ENCODE measurements around the gene TCIRG1.

The TCIRG1 gene

GRCh38 chr11:68041617-68042218 is 2.9 kb downstream of the TCIRG1 start:
- Histone ChIP-seq H3K9ac (ENCODE audit: low read depth, low read length) (no peak overlapping the region), H3K4me3 (ENCODE audit: low read length) (no peak overlapping the region), H3K4me1 (ENCODE audit: insufficient read depth, low read length) (peaks cover 15% of the 10 kb centered on the region; the same call in 1 of the 2 replicates), H3K36me3 (ENCODE audit: insufficient read depth, low read length) (no peaks in the 10 kb centered on the region), H3K9me3 (ENCODE audit: insufficient read depth, low read depth, low read length) (no peaks in the 10 kb centered on the region), H3K27ac (ENCODE audit: low read depth, low read length) (0 out of 2 replicates have a peak overlapping the region, but pooled peaks have one; percentile 13), H3K27me3 (ENCODE audit: insufficient read depth, low read length) (no peaks in the 10 kb centered on the region)
- WGBS = 90% methylated on average over 12 of the region's 12 CpGs

GRCh38 chr11:68042219-68043028 is 3.6 kb downstream of the TCIRG1 start:
- Histone ChIP-seq H3K9me3 (ENCODE audit: insufficient read depth, low read depth, low read length) (no peaks in the 10 kb centered on the region), H3K4me3 (ENCODE audit: low read length) (no peak overlapping the region), H3K4me1 (ENCODE audit: insufficient read depth, low read length) (peaks cover 15% of the 10 kb centered on the region; the same call in 1 of the 2 replicates), H3K27ac (ENCODE audit: low read depth, low read length) (no peak overlapping the region), H3K9ac (ENCODE audit: low read depth, low read length) (no peak overlapping the region), H3K36me3 (ENCODE audit: insufficient read depth, low read length) (no peaks in the 10 kb centered on the region), H3K27me3 (ENCODE audit: insufficient read depth, low read length) (no peaks in the 10 kb centered on the region)
- WGBS = 91% methylated on average over 27 of the region's 27 CpGs

GRCh38 chr11:68043029-68043348 is 4.2 kb downstream of the TCIRG1 start:
- H3K27ac ChIP-seq (ENCODE audit: low read depth, low read length) = no peak overlapping the region
- no peaks in the 10 kb centered on the region for H3K36me3 ChIP-seq (ENCODE audit: insufficient read depth, low read length)
- WGBS = 89% methylated on average over 8 of the region's 8 CpGs
- H3K9ac ChIP-seq (ENCODE audit: low read depth, low read length) = no peak overlapping the region
- H3K9me3 ChIP-seq (ENCODE audit: insufficient read depth, low read depth, low read length) = no peaks in the 10 kb centered on the region
- H3K27me3 ChIP-seq (ENCODE audit: insufficient read depth, low read length) = no peaks in the 10 kb centered on the region
- H3K4me1 ChIP-seq (ENCODE audit: insufficient read depth, low read length) = peaks cover 15% of the 10 kb centered on the region; the same call in 1 of the 2 replicates
- no peak overlapping the region for H3K4me3 ChIP-seq (ENCODE audit: low read length)

GRCh38 chr11:68043349-68044144 is 4.7 kb downstream of the TCIRG1 start:
- WGBS = 89% methylated on average over 36 of the region's 36 CpGs
- Histone ChIP-seq H3K27ac (ENCODE audit: low read depth, low read length) (no peak overlapping the region), H3K4me3 (ENCODE audit: low read length) (no peak overlapping the region), H3K27me3 (ENCODE audit: insufficient read depth, low read length) (no peaks in the 10 kb centered on the region), H3K36me3 (ENCODE audit: insufficient read depth, low read length) (no peaks in the 10 kb centered on the region), H3K9me3 (ENCODE audit: insufficient read depth, low read depth, low read length) (no peaks in the 10 kb centered on the region), H3K9ac (ENCODE audit: low read depth, low read length) (no peak overlapping the region), H3K4me1 (ENCODE audit: insufficient read depth, low read length) (peaks cover 10% of the 10 kb centered on the region; the same call in 1 of the 2 replicates)

- Histone ChIP-seq H3K4me3 (ENCODE audit: low read length) (no peak overlapping the region), H3K27me3 (ENCODE audit: insufficient read depth, low read length) (no peaks in the 10 kb centered on the region), H3K36me3 (ENCODE audit: insufficient read depth, low read length) (no peaks in the 10 kb centered on the region), H3K9me3 (ENCODE audit: insufficient read depth, low read depth, low read length) (no peaks in the 10 kb centered on the region), H3K27ac (ENCODE audit: low read depth, low read length) (no peak overlapping the region), H3K4me1 (ENCODE audit: insufficient read depth, low read length) (0 out of 2 replicates have a peak, but pooled peaks cover 10% of the 10 kb centered on the region), H3K9ac (ENCODE audit: low read depth, low read length) (no peak overlapping the region)
- 84% methylated on average over 24 of the region's 24 CpGs for WGBS
Observed at GRCh38 chr11:68044145-68044813, 5.5 kb downstream of the TCIRG1 start.

- no peaks in the 10 kb centered on the region for H3K36me3 ChIP-seq (ENCODE audit: insufficient read depth, low read length)
- WGBS = 96% methylated on average over 18 of the region's 18 CpGs
- no peaks in the 10 kb centered on the region for H3K27me3 ChIP-seq (ENCODE audit: insufficient read depth, low read length)
- H3K9me3 ChIP-seq (ENCODE audit: insufficient read depth, low read depth, low read length) = no peaks in the 10 kb centered on the region
- H3K4me1 ChIP-seq (ENCODE audit: insufficient read depth, low read length) = 0 out of 2 replicates have a peak, but pooled peaks cover 8% of the 10 kb centered on the region
- no peak overlapping the region for H3K4me3 ChIP-seq (ENCODE audit: low read length)
- no peak overlapping the region for H3K27ac ChIP-seq (ENCODE audit: low read depth, low read length)
- H3K9ac ChIP-seq (ENCODE audit: low read depth, low read length) = no peak overlapping the region
Observed at GRCh38 chr11:68044898-68045351, 6.1 kb downstream of the TCIRG1 start.

- Histone ChIP-seq H3K9ac (ENCODE audit: low read depth, low read length) (no peak overlapping the region), H3K4me1 (ENCODE audit: insufficient read depth, low read length) (no peaks in the 10 kb centered on the region), H3K4me3 (ENCODE audit: low read length) (no peak overlapping the region), H3K9me3 (ENCODE audit: insufficient read depth, low read depth, low read length) (no peaks in the 10 kb centered on the region), H3K36me3 (ENCODE audit: insufficient read depth, low read length) (no peaks in the 10 kb centered on the region), H3K27me3 (ENCODE audit: insufficient read depth, low read length) (no peaks in the 10 kb centered on the region), H3K27ac (ENCODE audit: low read depth, low read length) (no peak overlapping the region)
- WGBS = 94% methylated on average over 37 of the region's 37 CpGs
Observed at GRCh38 chr11:68047437-68048290, 8.8 kb downstream of the TCIRG1 start.

GRCh38 chr11:68048681-68049508 is 10.1 kb downstream of the TCIRG1 start:
- Histone ChIP-seq H3K36me3 (ENCODE audit: insufficient read depth, low read length) (peaks cover 8% of the 10 kb centered on the region; the same call in 1 of the 2 replicates), H3K27me3 (ENCODE audit: insufficient read depth, low read length) (no peaks in the 10 kb centered on the region), H3K9me3 (ENCODE audit: insufficient read depth, low read depth, low read length) (no peaks in the 10 kb centered on the region), H3K4me3 (ENCODE audit: low read length) (no peak overlapping the region), H3K4me1 (ENCODE audit: insufficient read depth, low read length) (no peaks in the 10 kb centered on the region), H3K27ac (ENCODE audit: low read depth, low read length) (no peak overlapping the region), H3K9ac (ENCODE audit: low read depth, low read length) (no peak overlapping the region)
- 92% methylated on average over 35 of the region's 35 CpGs for WGBS

GRCh38 chr11:68049509-68050370 is 10.9 kb downstream of the TCIRG1 start:
- H3K27ac ChIP-seq (ENCODE audit: low read depth, low read length) = no peak overlapping the region
- WGBS = 95% methylated on average over 40 of the region's 40 CpGs
- no peaks in the 10 kb centered on the region for H3K9me3 ChIP-seq (ENCODE audit: insufficient read depth, low read depth, low read length)
- no peak overlapping the region for H3K4me3 ChIP-seq (ENCODE audit: low read length)
- H3K36me3 ChIP-seq (ENCODE audit: insufficient read depth, low read length) = peaks cover 12% of the 10 kb centered on the region; the same call in 1 of the 2 replicates
- no peaks in the 10 kb centered on the region for H3K4me1 ChIP-seq (ENCODE audit: insufficient read depth, low read length)
- no peaks in the 10 kb centered on the region for H3K27me3 ChIP-seq (ENCODE audit: insufficient read depth, low read length)
- H3K9ac ChIP-seq (ENCODE audit: low read depth, low read length) = no peak overlapping the region

All from HUES64 (cell line).